GM19397 (cell line): ENCODE data around the gene CLIC6.

ENCODE experiments used
- ATAC-seq: cut with Tn5 transposase; IDR thresholded peaks from one replicate; pipeline ENCODE4 v1.9.1; 2021; ENCODE audit warnings: mild to moderate bottlenecking, moderate library complexity; ENCODE audit not compliant: unreplicated experiment

The CLIC6 gene

DNA sequence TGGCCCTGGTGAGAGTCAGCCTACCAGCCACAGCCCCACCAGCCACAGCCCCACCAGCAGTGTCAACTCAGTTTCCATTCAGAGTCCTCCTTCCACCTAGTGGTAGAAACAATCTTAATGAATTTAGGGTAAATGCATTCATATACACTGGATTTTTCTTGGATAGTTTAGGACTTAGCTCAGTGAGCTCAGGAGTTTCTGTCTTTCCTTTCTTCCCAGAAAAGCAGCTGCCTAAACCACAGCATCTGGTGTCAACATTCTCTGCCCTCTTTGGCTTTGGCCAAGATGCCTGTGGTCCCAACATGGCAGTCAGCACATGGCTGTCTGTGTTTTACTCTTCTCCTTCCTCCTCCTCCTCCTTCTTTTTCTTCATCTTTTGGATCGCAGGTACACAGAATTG lies 94.0 kb downstream of the CLIC6 start:
- ATAC-seq = no peak

DNA sequence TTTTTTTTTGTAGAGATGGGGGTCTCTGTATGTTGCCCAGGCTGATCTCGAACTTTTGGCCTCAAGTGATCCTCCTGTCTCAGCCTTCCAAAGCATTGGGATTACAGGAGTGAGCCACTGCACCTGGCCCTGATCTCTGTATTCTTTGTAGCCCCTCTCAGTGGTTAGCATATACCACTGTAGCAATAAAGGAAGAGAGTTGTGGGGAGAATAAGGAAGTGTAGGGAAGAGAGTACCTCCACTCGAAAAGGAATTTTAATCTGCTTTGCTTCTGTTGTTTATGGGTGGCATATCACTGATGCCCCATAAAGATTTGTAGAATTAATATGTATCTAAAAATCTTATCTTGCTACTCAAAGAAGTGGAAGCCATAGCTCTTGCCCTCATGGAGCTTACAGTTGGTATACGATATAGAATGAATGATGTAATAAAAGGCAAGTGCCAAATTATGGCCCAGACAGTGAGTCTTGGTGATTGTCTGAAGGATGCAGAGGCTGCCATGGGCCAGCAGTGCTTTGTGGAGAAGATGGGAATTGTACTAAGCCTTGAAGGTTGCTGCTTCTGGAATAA lies 96.0 kb downstream of the CLIC6 start:
- ATAC-seq = no peak

DNA sequence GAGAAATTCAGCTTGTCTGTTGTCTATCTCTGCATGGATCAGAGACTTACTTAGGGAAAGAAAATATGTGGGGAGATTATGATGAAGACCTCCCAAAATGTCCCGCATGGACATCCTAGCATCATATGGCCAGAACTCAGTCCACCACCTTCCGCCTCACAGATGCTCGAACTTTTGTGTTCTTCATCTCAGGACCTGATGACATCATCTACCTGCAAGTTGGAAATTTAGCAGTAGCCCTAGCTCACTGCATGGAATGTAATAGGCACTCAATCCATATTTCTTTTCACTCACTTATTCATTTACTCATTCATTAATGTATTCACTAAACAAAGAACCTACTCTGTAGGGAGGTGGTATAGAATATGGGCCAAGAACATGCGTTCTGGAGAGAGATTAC lies 96.8 kb downstream of the CLIC6 start:
- ATAC-seq = no peak

DNA sequence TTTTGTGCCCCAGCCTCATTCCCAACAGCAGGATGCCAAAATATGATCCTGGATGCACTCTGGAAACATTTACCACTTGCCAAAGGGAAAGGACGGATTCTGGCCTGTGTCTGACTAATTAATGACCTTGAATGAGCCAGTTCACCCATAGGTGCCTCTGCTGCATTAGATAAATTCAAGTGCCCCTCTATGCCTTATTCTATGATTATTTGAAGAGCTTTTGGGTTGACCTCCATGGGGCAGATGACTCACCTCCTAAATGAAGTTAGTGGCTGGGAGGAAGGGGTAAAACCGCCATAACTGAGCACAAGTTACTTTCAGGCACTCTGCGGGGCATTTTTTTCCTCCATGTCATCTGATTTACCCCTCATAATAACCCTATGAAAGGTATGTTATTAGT lies 98.1 kb downstream of the CLIC6 start:
- ATAC-seq = no peak
